ENCODE data around the gene PASK.
"Not testable (repeated sequence)": the region's sequence is repeated elsewhere in the genome, so short reads cannot be mapped to it uniquely, and the experiment has no call there.

- TF ChIP-seq, protein P1, sequence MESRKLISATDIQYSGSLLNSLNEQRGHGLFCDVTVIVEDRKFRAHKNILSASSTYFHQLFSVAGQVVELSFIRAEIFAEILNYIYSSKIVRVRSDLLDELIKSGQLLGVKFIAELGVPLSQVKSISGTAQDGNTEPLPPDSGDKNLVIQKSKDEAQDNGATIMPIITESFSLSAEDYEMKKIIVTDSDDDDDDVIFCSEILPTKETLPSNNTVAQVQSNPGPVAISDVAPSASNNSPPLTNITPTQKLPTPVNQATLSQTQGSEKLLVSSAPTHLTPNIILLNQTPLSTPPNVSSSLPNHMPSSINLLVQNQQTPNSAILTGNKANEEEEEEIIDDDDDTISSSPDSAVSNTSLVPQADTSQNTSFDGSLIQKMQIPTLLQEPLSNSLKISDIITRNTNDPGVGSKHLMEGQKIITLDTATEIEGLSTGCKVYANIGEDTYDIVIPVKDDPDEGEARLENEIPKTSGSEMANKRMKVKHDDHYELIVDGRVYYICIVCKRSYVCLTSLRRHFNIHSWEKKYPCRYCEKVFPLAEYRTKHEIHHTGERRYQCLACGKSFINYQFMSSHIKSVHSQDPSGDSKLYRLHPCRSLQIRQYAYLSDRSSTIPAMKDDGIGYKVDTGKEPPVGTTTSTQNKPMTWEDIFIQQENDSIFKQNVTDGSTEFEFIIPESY (IDR thresholded peaks at IDR 0.05; ENCODE audit: extremely low read depth, insufficient replicate concordance, low read length) = not testable (repeated sequence)
- not testable (repeated sequence) for TF ChIP-seq CEBPB (IDR thresholded peaks at IDR 0.05; ENCODE audit: low read depth); EZH2 (IDR thresholded peaks at IDR 0.05); CTCF (IDR thresholded peaks at IDR 0.05 in 2 of 3, conservative IDR thresholded peaks at IDR 0.05 in 1 of 3; ENCODE audit: borderline replicate concordance in 1 of 3, insufficient read depth in 1 of 3, low read depth in 2 of 3, low read length in 2 of 3); RAD21 (IDR thresholded peaks at IDR 0.05; ENCODE audit: low read depth)
These were observed 44.7 kb downstream of the PASK start for GRCh38 chr2:241104611-241105010.

Measured in HCT116 (cell line).